K562 (cell line): ENCODE results near the gene FAXC. TPM values are rescaled to one million over a fixed set of nuclear protein-coding genes. Genes with fewer than 3 reads are reported as not detected.

Source experiments
- CBX5 ChIP-seq: IDR thresholded peaks from 2 replicates; pipeline ENCODE4 v1.6.1; 2014; ENCODE audit warnings: low read depth, borderline replicate concordance
- CCNT2 ChIP-seq: IDR thresholded peaks from 2 replicates; pipeline ENCODE4 v1.6.1; 2011; ENCODE audit warnings: borderline replicate concordance, low read depth, mild to moderate bottlenecking, moderate library complexity, mixed read lengths, low read length; ENCODE audit not compliant: insufficient read length; ENCODE audit errors: extremely low read depth
- ELF2 ChIP-seq: fragments of 250-450 bp; sonication (Bioruptor Pico); IDR thresholded peaks from 2 replicates; pipeline ENCODE4 v1.5.0; 2021; ENCODE audit warnings: mild to moderate bottlenecking
- ETV1 ChIP-seq: fragments of 450-650 bp; conservative IDR thresholded peaks from 2 replicates; pipeline ENCODE4 v1.6.1; 2016; ENCODE audit warnings: missing genetic modification characterization, control low read depth, low read depth, missing compliant biosample characterization
- HDAC2 ChIP-seq: fragments of 450-650 bp; IDR thresholded peaks from 2 replicates; pipeline ENCODE4 v1.6.1; 2016; ENCODE audit warnings: mild to moderate bottlenecking
- KLF10 ChIP-seq: fragments of 250-450 bp; sonication (Bioruptor Pico); IDR thresholded peaks from 2 replicates; pipeline ENCODE4 v1.6.1; 2021; ENCODE audit warnings: matching md5 sums
- MIER1 ChIP-seq: fragments of 450-650 bp; IDR thresholded peaks from 2 replicates; pipeline ENCODE4 v1.6.1; 2016; ENCODE audit warnings: antibody characterized with exemption, mild to moderate bottlenecking, low read depth
- PHF20 ChIP-seq: fragments of 450-650 bp; IDR thresholded peaks from 2 replicates; pipeline ENCODE4 v1.6.1; 2018; ENCODE audit not compliant: partially characterized antibody
- POLR2A ChIP-seq: fragments of 450-650 bp; conservative IDR thresholded peaks from 2 replicates; pipeline ENCODE4 v1.6.1; 2016
- POLR3G ChIP-seq: IDR thresholded peaks from 2 replicates; pipeline ENCODE4 v1.6.1; 2011; ENCODE audit not compliant: insufficient read length, insufficient replicate concordance; ENCODE audit errors: extremely low read depth
- PTTG1 ChIP-seq: fragments of 450-650 bp; IDR thresholded peaks from 2 replicates; pipeline ENCODE4 v1.6.1; 2016; ENCODE audit warnings: low read depth, mild to moderate bottlenecking, missing genetic modification characterization, missing compliant biosample characterization
- SLC30A9 ChIP-seq: fragments of 250-450 bp; sonication (Bioruptor Pico); IDR thresholded peaks from 2 replicates; pipeline ENCODE4 v1.8.0; 2022; ENCODE audit warnings: mild to moderate bottlenecking, moderate library complexity
- SRF ChIP-seq, 2 experiments: fragments of 250-450, 450-650 bp in 1 of 2; sonication (Bioruptor Pico) in 1 of 2; sonication (generic) in 1 of 2; formaldehyde crosslinking; IDR thresholded peaks; 2 replicates each; pipeline versions ENCODE4 v1.5.0 to v1.5.1; 2020 to 2022; ENCODE audit warnings: mild to moderate bottlenecking in 1 of 2, missing genetic modification reagents in 1 of 2
- TAF9B ChIP-seq: fragments of 450-650 bp; IDR thresholded peaks from 2 replicates; pipeline ENCODE4 v1.6.1; 2018; ENCODE audit warnings: mild to moderate bottlenecking; ENCODE audit not compliant: partially characterized antibody
- YBX1 ChIP-seq: fragments of 450-650 bp; IDR thresholded peaks from 2 replicates; pipeline ENCODE4 v1.7.1; 2016; ENCODE audit warnings: mild to moderate bottlenecking
- YY1 ChIP-seq, 3 experiments: IDR thresholded peaks; 2 replicates each; pipeline ENCODE4 v1.6.1; 2011; ENCODE audit warnings: low read length in 2 of 3, mild to moderate bottlenecking in 2 of 3, moderate library complexity in 2 of 3, borderline replicate concordance in 1 of 3, control low read depth in 1 of 3, low read depth in 1 of 3; ENCODE audit not compliant: insufficient read depth in 3 of 3, insufficient replicate concordance in 2 of 3, control insufficient read depth in 1 of 3, insufficient read length in 1 of 3; ENCODE audit errors: extremely low read depth in 1 of 3
- ZBTB7A ChIP-seq: IDR thresholded peaks from 2 replicates; pipeline ENCODE4 v1.6.1; 2011; ENCODE audit warnings: low read depth, mild to moderate bottlenecking, low read length, moderate library complexity, borderline replicate concordance; ENCODE audit not compliant: control insufficient read depth
- ZC3H4 ChIP-seq: sonication (generic); formaldehyde crosslinking; IDR thresholded peaks from 2 replicates; pipeline ENCODE4 v1.9.0; 2021; ENCODE audit warnings: missing genetic modification reagents, borderline replicate concordance
- ZEB2 ChIP-seq: fragments of 450-650 bp; IDR thresholded peaks from 2 replicates; pipeline ENCODE4 v1.6.1; 2016
- ZFX ChIP-seq: sonication (generic); formaldehyde crosslinking; IDR thresholded peaks from 2 replicates; pipeline ENCODE4 v1.8.0; 2022; ENCODE audit warnings: mild to moderate bottlenecking, missing genetic modification reagents, moderate library complexity
- ZKSCAN1 ChIP-seq: fragments of 150-350 bp; IDR thresholded peaks from 2 replicates; pipeline ENCODE4 v1.6.1; 2016; ENCODE audit warnings: low read depth, low read length
- ZNF174 ChIP-seq: fragments of 250-450 bp; sonication (Bioruptor Pico); IDR thresholded peaks from 2 replicates; pipeline ENCODE4 v1.4.0; 2020; ENCODE audit warnings: mild to moderate bottlenecking
- ZNF24 ChIP-seq: fragments of 450-650 bp; IDR thresholded peaks from 2 replicates; pipeline ENCODE4 v1.6.1; 2016
- ZNF561 ChIP-seq: fragments of 450-650 bp; formaldehyde crosslinking; conservative IDR thresholded peaks from 2 replicates; pipeline ENCODE4 v1.4.0; 2020; ENCODE audit warnings: mild to moderate bottlenecking, moderate library complexity
- ZNF695 ChIP-seq: fragments of 450-650 bp; formaldehyde crosslinking; IDR thresholded peaks from 2 replicates; pipeline ENCODE4 v1.4.0; 2020; ENCODE audit warnings: mild to moderate bottlenecking, moderate library complexity
- polyA plus RNA-seq, 8 experiments: library from polyadenylated mRNA; depleted of rRNA in 4 of 8; stranded (reverse) in 5 of 8; unstranded in 3 of 8; fragments of >200 nt; fragmentation: Nextera tagmentation in 2 of 8; fragmentation: Illumina TruSeq in 1 of 8; extraction: Ambion mirVana in 2 of 8; extraction: Trizol in 1 of 8; gene quantifications; 2 replicates each; pipeline versions ENCODE4 v1.2.1 to v1.2.3, GENCODE V29; 2011 to 2014; ENCODE audit warnings: inconsistent platforms in 1 of 8, missing spikeins in 1 of 8
- total RNA-seq, 7 experiments: library from RNA; depleted of rRNA in 6 of 7; stranded (reverse); fragments of >200 nt in 6 of 7; fragmentation: Illumina TruSeq in 2 of 7; extraction: Trizol in 2 of 7; gene quantifications; 2 replicates each; pipeline versions ENCODE4 v1.2.1 to v1.2.3, GENCODE V29; 2011 to 2021; ENCODE audit warnings: low replicate concordance in 1 of 7
- TF ChIP-seq, protein P1 (sequence below): fragments of 450-650 bp; formaldehyde crosslinking; IDR thresholded peaks from 2 replicates; pipeline ENCODE4 v1.4.0; 2020; ENCODE audit warnings: mild to moderate bottlenecking, moderate library complexity

The FAXC gene
- total and polyA plus RNA-seq, 9 of the 15 experiments (the other 6 are each of a cell fraction or from before 2014, with no cell fraction given) = 0.06 to 0.40 (median 0.13) TPM; not detected in 5

DNA sequence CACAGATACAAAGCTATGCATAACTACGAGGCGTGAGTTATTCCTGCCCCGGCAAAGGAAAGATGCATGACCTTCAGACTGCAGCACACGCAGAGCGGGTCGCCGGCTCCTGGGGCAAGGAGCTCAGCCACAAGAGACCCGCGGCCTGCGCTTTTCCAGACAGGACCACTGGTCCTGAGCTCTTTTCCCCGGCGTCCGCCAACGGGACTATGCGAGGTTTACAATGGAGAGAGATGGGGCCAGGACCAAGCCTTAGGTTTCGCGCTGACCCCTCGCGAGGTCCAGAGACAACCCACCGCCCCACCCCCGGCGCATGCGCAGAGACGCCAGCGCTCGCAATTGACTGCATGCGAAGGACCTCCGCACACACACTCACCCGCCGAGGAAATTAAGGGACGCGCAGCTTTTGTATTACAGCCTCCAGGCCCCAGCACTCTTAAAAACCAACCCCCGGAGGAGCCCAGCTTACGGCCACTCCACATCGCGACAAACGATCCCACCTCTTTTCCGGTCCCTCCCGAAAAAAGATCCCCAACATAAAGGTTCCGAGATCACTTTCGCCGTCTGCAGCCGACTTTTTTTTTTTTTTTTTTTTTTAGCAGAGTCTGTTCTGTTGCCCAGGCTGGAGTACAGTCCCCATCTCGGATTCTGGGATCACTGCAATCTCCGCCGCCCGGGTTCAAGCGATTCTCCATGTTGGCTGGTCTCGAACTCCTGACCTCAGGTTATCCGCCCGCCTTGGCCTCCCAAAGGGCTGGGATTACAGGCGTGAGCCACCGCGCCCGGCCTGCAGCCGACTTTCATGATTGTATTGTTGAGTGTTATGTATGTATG lies 44.4 kb upstream of the FAXC start, which contains the start of gene COQ3 (continued):
- no peak for TF ChIP-seq KLF10 (CRISPR knock-in tag)
- no peak for TF ChIP-seq SRF (CRISPR knock-in tag; IDR thresholded peaks at IDR 0.05)
- peak in 2 of 3 experiments; percentile 27 to 50 for TF ChIP-seq YY1 (IDR thresholded peaks at IDR 0.05; ENCODE audit: borderline replicate concordance in 1 of 3, control insufficient read depth in 1 of 3, extremely low read depth in 1 of 3, insufficient read depth in 3 of 3, insufficient read length in 1 of 3, insufficient replicate concordance in 2 of 3, low read depth in 1 of 3, low read length in 2 of 3)
- TF ChIP-seq, protein P1, sequence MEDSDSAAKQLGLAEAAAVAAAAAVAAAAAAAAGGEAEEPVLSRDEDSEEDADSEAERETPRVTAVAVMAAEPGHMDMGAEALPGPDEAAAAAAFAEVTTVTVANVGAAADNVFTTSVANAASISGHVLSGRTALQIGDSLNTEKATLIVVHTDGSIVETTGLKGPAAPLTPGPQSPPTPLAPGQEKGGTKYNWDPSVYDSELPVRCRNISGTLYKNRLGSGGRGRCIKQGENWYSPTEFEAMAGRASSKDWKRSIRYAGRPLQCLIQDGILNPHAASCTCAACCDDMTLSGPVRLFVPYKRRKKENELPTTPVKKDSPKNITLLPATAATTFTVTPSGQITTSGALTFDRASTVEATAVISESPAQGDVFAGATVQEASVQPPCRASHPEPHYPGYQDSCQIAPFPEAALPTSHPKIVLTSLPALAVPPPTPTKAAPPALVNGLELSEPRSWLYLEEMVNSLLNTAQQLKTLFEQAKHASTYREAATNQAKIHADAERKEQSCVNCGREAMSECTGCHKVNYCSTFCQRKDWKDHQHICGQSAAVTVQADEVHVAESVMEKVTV (CRISPR knock-in tag) = 0 out of 2 replicates have a peak, but pooled peaks have one; percentile 6
- no peak for TF ChIP-seq ZC3H4 (CRISPR knock-in tag)
- TF ChIP-seq POLR3G = no peak
- TF ChIP-seq CBX5 = no peak
- no peak for TF ChIP-seq ZNF561 (CRISPR knock-in tag)
- peak; percentile 88 for TF ChIP-seq TAF9B
- no peak for TF ChIP-seq ZNF695 (CRISPR knock-in tag)
- peak; percentile 84 for TF ChIP-seq ZFX
- no peak for TF ChIP-seq SLC30A9 (CRISPR knock-in tag)
- TF ChIP-seq ELF2 (CRISPR knock-in tag) = no peak
- no peak for TF ChIP-seq CCNT2
- TF ChIP-seq ZNF24 = no peak
- TF ChIP-seq PTTG1 = no peak
- peak; percentile 89 for TF ChIP-seq POLR2A
- TF ChIP-seq HDAC2 = 0 out of 2 replicates have a peak, but pooled peaks have one; percentile 52
- TF ChIP-seq ETV1 = peak; percentile 99
- TF ChIP-seq YBX1 = no peak
- peak; percentile 90 for TF ChIP-seq PHF20
- no peak for TF ChIP-seq ZKSCAN1
- TF ChIP-seq ZBTB7A = peak; percentile 68; the same call in 1 of the 2 replicates
- no peak for TF ChIP-seq ZNF174 (CRISPR knock-in tag)
- TF ChIP-seq ZEB2 = peak; percentile 94
- TF ChIP-seq MIER1 = no peak; the same call in 1 of the 2 replicates
